GM12872 (cell line): Measurements from ENCODE around the gene GPR55.
A peak's percentile ranks its signal among the peaks of the same experiment; 100 is the strongest.

Experiments used
- TF ChIP-seq, protein P1 (sequence below): IDR thresholded peaks from 3 replicates; pipeline ENCODE4 v1.5.1; 2011; ENCODE audit warnings: low read depth, mild to moderate bottlenecking, low read length, moderate library complexity; ENCODE audit not compliant: insufficient read depth

The GPR55 gene

DNA sequence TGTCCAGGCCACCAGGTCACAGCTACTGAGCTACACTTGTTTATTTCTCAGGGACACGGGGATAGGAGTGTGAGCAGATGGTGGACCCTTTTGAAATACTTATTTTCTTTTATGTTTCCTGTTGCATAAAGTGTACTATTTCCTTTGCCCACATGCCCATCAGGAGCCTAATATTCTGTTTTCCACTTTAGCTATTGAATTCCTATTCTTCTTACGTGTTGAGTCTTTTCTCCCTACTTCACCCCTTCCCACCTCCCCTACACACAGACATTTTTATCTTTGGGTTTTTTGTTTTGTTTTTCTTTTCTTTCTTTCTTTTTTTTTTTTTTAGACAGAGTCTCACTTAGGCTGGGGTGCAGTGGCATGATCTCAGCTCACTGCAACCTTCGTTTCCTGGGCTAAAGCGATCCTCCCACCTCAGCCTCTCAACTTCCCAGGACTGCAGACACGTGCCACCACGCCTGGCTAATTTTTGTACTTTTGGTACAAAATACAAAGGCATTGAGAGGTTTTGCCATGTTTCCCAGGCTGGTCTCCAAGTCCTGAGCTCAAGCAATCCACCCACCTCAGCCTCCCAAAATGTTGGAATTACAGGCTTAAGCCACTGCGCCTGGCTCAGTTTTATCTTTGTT lies 5.2 kb upstream of the GPR55 start:
- TF ChIP-seq, protein P1, sequence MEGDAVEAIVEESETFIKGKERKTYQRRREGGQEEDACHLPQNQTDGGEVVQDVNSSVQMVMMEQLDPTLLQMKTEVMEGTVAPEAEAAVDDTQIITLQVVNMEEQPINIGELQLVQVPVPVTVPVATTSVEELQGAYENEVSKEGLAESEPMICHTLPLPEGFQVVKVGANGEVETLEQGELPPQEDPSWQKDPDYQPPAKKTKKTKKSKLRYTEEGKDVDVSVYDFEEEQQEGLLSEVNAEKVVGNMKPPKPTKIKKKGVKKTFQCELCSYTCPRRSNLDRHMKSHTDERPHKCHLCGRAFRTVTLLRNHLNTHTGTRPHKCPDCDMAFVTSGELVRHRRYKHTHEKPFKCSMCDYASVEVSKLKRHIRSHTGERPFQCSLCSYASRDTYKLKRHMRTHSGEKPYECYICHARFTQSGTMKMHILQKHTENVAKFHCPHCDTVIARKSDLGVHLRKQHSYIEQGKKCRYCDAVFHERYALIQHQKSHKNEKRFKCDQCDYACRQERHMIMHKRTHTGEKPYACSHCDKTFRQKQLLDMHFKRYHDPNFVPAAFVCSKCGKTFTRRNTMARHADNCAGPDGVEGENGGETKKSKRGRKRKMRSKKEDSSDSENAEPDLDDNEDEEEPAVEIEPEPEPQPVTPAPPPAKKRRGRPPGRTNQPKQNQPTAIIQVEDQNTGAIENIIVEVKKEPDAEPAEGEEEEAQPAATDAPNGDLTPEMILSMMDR, result no peak

DNA sequence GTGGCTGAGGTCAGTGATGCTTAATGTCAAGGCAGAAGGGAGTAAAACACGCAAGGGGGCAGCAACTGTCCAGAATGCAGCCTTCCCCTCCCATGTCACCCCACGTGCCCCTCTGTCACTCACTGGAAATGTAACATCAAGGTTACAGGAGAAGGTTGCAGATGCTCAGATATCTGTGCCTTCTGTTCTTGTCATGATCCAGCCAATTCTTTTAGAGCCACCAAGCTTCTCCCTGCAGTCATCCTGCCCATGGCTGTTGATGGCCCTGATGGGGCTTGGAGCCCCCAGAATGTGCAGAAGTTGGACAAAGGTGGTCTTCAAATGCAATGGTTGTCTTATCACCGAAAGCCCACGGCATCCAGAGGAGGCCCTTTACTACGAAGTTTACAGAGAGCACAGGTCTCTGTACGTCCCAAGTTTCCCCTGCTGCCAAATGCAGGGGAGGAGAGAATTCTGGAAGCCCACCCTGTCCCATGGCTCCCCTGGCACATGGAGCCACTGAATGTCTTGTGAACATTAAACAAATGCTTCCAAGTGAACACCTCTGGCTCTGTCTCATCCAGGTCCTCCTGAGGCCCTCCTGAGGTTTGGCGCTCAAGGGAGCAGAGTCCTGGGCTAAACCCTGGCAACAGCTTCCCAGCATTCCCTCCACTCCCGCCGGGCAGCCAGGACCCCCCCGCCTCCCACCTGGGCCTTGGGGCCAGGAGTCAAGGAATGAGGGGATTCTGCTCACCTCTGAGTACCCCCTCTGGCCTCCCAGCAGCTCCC lies 4.5 kb upstream of the GPR55 start:
- TF ChIP-seq, protein P1, result no peak

DNA sequence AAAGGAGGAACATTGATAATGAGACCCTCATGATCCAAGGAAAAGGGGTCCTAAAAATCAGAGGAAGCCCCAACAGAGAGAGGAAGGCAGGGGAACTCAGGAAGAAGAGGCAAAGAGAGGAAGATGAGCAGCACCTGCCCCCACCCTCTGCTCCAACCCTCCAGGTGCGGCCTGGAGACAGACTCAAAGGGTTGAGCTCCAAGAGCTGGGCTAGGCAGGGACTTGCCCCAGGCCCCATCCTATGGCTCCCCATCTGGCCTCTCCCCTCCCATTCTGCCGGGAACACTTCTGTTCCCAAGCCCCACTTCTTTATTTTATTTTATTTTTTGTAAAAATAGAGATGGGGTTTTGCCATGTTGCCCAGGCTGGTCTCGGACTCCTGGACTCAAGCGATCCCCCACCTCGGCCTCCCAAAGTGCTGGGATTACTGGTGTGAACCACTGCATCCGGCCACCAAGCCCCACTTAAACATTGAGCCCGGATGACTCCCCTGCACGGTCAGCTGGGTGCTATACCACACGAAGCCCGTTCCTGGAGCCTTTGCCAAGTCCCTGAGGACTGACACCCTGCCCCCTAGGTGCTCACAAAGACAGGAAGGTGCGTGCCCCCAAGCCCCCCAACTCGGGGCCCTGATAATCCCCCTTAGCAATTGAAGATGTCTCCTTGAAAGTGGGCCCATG lies 3.8 kb upstream of the GPR55 start:
- TF ChIP-seq, protein P1, result no peak

DNA sequence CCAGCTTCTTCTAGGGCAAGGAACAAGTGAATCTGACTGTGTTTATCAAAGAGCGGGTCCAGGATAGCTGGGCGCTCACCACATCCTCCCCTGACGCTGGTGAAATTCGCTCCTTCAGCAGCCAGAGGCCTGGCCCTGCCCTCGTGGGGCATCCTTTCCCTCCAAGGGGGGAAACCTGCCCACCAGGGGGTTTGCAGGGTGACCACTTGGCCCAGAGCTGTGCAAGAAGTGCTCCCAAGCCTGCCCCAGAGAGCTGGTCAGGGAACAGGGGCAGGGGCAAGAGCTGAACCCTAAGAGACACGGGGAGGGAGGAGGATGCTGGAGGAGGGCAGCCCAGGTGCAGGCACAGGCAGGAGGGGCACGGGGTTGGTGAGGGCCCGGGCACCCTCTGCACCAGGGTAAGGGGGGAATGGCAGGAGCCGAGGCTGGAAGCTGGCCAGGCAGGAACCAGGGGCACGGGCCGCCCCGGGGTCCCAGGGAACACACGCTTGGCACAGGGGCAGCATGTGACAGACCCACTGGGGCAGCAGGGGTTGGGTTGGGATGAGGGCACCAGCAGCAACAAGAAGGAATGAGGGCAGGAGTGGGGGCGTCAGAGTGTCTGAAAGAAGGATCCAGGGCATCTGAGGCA lies 2.8 kb upstream of the GPR55 start:
- TF ChIP-seq, protein P1, result no peak

DNA sequence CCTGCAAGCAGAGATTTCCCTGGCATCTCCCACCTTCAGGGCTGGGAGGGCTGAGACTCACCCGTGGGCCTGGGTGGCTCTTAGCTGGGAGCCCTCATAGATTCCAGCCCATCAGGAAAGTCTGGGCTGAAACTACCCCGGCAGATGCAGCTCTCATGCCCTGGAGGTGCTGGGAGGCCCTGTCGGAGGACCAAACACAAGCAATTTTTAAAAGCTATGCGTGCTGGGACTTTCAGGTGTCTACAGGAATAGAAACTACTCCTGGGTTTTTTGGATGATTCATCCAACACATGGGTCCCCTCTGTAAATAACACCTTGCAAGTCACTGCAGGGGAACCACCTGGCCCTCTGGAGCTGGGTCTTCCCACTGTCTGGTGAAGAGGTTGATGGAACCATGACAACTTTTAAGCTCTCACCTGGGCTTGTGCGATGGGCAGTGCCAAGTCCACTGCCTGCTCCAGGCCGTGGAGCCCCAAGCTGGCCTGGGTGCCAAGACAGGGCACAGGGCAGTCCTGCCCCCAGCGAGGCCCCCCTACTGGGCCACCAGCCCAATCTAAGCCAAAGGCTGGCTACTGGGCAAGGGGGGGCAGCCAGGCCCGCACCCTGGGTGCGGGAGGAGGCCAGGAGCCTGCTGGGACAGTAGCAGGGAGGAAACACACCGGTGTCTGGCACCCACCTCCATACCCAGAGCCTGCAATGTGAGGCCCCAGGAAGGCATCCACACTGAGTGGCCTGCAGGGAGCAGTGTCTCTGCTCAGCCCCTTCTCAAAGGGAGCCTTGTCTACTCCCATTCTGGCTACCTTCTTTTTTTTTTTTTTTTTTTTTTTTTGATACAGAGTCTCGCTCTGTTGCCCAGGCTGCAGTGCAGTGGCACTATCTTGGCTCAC lies 1.1 kb upstream of the GPR55 start:
- TF ChIP-seq, protein P1, result peak; percentile 56

DNA sequence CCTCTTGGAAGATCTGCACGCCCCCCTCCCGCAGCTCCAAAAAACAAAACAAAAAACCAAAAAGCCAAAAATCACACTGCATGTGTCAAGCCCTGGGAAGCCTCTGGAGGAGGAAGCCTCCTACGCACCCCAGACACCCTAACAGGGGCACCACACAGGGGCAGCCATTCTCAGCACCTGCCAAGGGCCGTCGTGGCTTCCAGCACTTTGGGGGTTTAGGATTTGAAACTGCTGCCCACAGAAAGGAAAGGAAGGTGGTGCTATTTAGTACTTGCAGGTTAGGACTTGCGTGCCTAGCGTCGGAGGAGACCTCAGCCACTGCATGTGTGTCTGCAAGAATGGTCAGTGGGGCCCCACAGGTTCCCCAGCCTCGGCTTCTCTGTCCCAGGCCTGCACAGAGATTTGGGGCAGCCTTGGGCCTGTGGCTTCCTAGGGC lies 419 bp upstream of the GPR55 start:
- TF ChIP-seq, protein P1, result no peak
